Sigmoid colon (tissue), 4 donors: ENCODE measurements around the gene ASXL3.

Experiments
- CTCF ChIP-seq, 4 experiments: fragments of 450-650 bp in 3 of 4; fragments of 200-600 bp in 1 of 4; IDR thresholded peaks; one replicate each; pipeline ENCODE4 v1.5.1; 2016 to 2019; ENCODE audit warnings: antibody characterized with exemption in 4 of 4, mild to moderate bottlenecking in 3 of 4, moderate library complexity in 2 of 4
- EP300 ChIP-seq, 4 donors: sonication (generic); formaldehyde crosslinking; IDR thresholded peaks; one replicate each; pipeline ENCODE4 v1.6.1; 2017; ENCODE audit warnings: antibody characterized with exemption in 4 of 4
- POLR2AphosphoS5 ChIP-seq, 4 donors: sonication (generic); formaldehyde crosslinking; IDR thresholded peaks; one replicate each; pipeline ENCODE4 v1.6.1; 2017; ENCODE audit warnings: antibody characterized with exemption in 4 of 4

GRCh38 chr18:33665641-33666040 lies 87.6 kb downstream of the ASXL3 start:
- TF ChIP-seq POLR2AphosphoS5 (IDR thresholded peaks at IDR 0.05): no peak
- TF ChIP-seq EP300 (IDR thresholded peaks at IDR 0.05): no peak
- no peak for TF ChIP-seq CTCF (IDR thresholded peaks at IDR 0.05)
